ENCODE data around the gene FOXL3.
"Not testable (repeated sequence)": the region's sequence is repeated elsewhere in the genome, so short reads cannot be mapped to it uniquely, and the experiment has no call there.

Gene FOXL3

GRCh38 chr7:332646-333392 is 42.8 kb downstream of the FOXL3 start:
- peak overlapping the region; percentile 38 for H3K4me3 ChIP-seq (ENCODE audit: low read depth, low read length)
- peak; percentile 88 for DNase-seq
- no peaks in the 10 kb centered on the region for H3K27me3 ChIP-seq (ENCODE audit: insufficient read depth, low read depth, severe bottlenecking)

DNA sequence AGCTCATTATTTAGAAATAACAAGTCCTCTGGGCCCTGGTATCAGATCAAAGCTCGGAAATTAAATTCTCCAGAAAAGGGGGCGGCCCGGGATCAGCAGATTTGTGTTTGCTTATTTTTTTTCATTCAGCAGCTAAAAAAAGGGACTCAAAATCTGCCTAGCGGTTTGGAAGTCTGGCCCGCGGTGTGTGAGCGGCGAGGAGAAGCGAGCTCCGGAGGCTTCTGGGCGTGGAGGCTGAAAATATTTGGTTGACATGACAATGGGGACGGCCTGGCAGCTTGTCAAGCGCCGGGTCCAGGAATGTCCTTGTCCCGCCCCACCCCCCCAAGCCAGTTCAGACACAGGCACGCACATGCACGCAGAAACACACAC is 43.4 kb downstream of the FOXL3 start:
- H3K36me3 ChIP-seq: no peaks in the 10 kb centered on the region
- H3K27ac ChIP-seq: no peak overlapping the region
- H3K4me3 ChIP-seq (ENCODE audit: low read depth, low read length): no peak overlapping the region
- no peaks in the 10 kb centered on the region for H3K9me3 ChIP-seq (ENCODE audit: severe bottlenecking)
- H3K27me3 ChIP-seq (ENCODE audit: insufficient read depth, low read depth, severe bottlenecking): no peaks in the 10 kb centered on the region
- TF ChIP-seq CTCF (IDR thresholded peaks at IDR 0.05; ENCODE audit: low read depth, low read length): no peak
- no peak for DNase-seq

More at GRCh38 chr7:332646-333392, 42.8 kb downstream of the FOXL3 start:
- Histone ChIP-seq H3K36me3 (no peaks in the 10 kb centered on the region), H3K9me3 (ENCODE audit: severe bottlenecking) (no peaks in the 10 kb centered on the region), H3K27ac (peak overlapping the region; percentile 14; the same call in 1 of the 2 replicates)
- peak; percentile 88 for TF ChIP-seq CTCF (IDR thresholded peaks at IDR 0.05; ENCODE audit: low read depth, low read length)

DNA sequence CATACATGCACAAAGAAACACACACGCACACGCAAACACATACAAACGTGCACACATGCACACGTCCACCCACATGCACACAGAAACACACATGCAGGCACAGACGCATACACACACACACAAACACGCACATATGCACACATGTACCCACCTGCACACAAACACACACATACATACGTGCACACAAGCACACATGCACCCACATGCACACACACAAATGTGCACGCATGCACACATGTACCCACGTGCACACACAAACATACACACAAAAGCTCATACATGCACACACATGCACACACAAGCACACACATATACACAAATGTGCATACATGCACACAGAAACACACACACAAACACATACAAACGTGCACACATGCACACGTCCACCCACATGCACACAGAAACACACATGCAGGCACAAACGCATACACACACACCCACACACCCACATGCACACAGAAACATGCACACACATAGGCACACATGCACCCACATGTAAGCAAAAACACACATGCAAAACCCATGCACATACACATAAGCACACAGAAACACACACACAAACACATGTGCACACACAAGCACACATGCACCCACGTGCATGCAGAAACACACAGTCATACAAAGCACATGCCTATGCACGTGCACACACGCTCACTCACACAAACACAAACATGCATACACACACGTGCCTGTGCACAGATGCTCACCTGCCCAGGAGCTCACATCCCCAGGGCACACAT is 44.8 kb downstream of the FOXL3 start:
- no peaks in the 10 kb centered on the region for H3K36me3 ChIP-seq
- no peaks in the 10 kb centered on the region for H3K27me3 ChIP-seq (ENCODE audit: insufficient read depth, low read depth, severe bottlenecking)
- TF ChIP-seq CTCF (IDR thresholded peaks at IDR 0.05; ENCODE audit: low read depth, low read length): no peak
- H3K4me3 ChIP-seq (ENCODE audit: low read depth, low read length): no peak overlapping the region
- no peak for DNase-seq
- no peaks in the 10 kb centered on the region for H3K9me3 ChIP-seq (ENCODE audit: severe bottlenecking)
- no peak overlapping the region for H3K27ac ChIP-seq

GRCh38 chr7:335358-336148 is 45.6 kb downstream of the FOXL3 start:
- TF ChIP-seq CTCF (IDR thresholded peaks at IDR 0.05; ENCODE audit: low read depth, low read length): no peak
- Histone ChIP-seq H3K36me3 (no peaks in the 10 kb centered on the region), H3K27ac (no peak overlapping the region), H3K27me3 (ENCODE audit: insufficient read depth, low read depth, severe bottlenecking) (no peaks in the 10 kb centered on the region), H3K9me3 (ENCODE audit: severe bottlenecking) (no peaks in the 10 kb centered on the region), H3K4me3 (ENCODE audit: low read depth, low read length) (no peak overlapping the region)
- no peak for DNase-seq

DNA sequence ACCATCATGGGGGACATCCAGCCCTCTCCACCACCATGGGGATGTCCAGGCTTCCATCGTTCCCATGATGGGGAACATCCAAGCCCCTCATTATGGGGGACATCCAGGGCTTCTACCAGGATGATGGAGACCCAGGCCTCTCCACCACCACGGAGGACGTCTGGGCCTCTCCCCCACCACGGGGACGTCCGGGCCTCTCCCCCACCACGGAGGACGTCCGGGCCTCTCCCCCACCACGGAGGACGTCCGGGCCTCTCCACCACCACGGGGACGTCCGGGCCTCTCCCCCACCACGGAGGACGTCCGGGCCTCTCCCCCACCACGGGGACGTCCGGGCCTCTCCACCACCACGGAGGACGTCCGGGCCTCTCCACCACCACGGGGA is 46.2 kb downstream of the FOXL3 start:
- not testable (repeated sequence) for H3K27ac ChIP-seq; DNase-seq; H3K27me3 ChIP-seq (ENCODE audit: insufficient read depth, low read depth, severe bottlenecking); H3K9me3 ChIP-seq (ENCODE audit: severe bottlenecking); H3K36me3 ChIP-seq; H3K4me3 ChIP-seq (ENCODE audit: low read depth, low read length)

All from WERI-Rb-1 (cell line).